Vagina (tissue), 2 donors: ENCODE results near the gene UACA.

Experiments
- CTCF ChIP-seq, 3 experiments: fragments of 450-650 bp in 2 of 3; fragments of 200-600 bp in 1 of 3; sonication (generic) in 1 of 3; IDR thresholded peaks; one replicate each; pipeline ENCODE4 v1.5.1; 2017 to 2019; ENCODE audit warnings: antibody characterized with exemption in 3 of 3, mild to moderate bottlenecking in 2 of 3, moderate library complexity in 2 of 3
- POLR2A ChIP-seq, 2 donors: fragments of 450-650 bp; IDR thresholded peaks; one replicate each; pipeline ENCODE4 v1.6.1; 2017; ENCODE audit warnings: antibody characterized with exemption in 2 of 2, mild to moderate bottlenecking in 2 of 2, moderate library complexity in 2 of 2
- POLR2AphosphoS5 ChIP-seq, 2 donors: sonication (generic); formaldehyde crosslinking; IDR thresholded peaks; one replicate each; pipeline ENCODE4 v1.9.0; 2017; ENCODE audit warnings: antibody characterized with exemption in 2 of 2, mild to moderate bottlenecking in 2 of 2, low read depth in 1 of 2; ENCODE audit not compliant: insufficient read depth in 1 of 2

GRCh38 chr15:70604666-70605315 is 158.6 kb downstream of the UACA start:
- TF ChIP-seq POLR2A (IDR thresholded peaks at IDR 0.05) (no peak), CTCF (IDR thresholded peaks at IDR 0.05) (no peak), POLR2AphosphoS5 (IDR thresholded peaks at IDR 0.05; ENCODE audit: insufficient read depth in 1 of 2, low read depth in 1 of 2) (no peak)
